ENCODE data around the gene TTBK1.

The TTBK1 gene

DNA sequence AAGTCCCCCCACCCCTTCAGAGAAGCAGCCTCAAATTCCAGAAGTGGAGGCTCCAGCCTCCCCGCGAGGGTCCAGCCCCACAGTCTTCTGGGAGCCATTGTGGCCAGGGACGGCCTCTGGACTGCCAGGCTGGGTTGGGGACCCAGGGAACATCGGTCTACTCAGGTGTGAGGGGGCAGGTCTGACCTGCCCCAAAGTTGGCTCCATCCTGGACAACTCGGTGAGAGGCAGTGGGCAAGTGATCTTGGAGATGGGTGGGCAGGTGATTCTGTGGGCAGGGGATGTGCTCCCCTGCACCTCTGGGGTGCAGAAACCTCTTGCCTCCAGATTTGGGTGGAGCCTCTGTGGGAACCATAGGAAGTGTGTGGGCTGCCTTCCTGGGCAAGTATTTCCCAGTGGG is 42.6 kb downstream of the TTBK1 start:
- no peak for DNase-seq (ENCODE audit: low read depth in 1 of 2, low spot score in 1 of 2)

DNA sequence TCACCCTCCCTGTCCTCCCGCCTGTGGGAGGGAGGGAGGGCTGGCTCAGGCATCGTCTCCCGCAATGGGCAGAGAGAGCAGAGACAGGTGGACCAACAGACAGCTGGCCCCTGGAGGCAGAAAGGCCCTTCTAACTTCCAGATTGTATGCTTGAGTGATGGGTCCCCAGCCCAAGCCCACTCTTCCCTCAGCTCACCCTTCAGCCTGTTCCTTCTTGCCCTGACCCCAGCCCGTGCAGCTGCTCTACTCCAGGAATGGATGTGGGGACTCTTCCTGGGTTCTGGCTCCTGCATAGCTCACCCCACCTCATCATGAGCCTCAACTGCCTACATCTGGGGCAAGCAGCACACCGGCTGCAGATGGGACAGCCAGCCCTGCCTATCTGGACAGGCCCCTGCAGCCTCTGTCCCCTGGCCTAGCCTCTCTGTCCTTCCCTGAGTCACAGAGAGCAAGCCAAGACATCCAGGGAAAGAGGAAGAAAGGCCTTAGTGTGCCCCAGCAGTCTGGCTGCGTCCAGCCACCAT is 43.2 kb downstream of the TTBK1 start:
- DNase-seq (ENCODE audit: low read depth in 1 of 2, low spot score in 1 of 2), result no peak

DNA sequence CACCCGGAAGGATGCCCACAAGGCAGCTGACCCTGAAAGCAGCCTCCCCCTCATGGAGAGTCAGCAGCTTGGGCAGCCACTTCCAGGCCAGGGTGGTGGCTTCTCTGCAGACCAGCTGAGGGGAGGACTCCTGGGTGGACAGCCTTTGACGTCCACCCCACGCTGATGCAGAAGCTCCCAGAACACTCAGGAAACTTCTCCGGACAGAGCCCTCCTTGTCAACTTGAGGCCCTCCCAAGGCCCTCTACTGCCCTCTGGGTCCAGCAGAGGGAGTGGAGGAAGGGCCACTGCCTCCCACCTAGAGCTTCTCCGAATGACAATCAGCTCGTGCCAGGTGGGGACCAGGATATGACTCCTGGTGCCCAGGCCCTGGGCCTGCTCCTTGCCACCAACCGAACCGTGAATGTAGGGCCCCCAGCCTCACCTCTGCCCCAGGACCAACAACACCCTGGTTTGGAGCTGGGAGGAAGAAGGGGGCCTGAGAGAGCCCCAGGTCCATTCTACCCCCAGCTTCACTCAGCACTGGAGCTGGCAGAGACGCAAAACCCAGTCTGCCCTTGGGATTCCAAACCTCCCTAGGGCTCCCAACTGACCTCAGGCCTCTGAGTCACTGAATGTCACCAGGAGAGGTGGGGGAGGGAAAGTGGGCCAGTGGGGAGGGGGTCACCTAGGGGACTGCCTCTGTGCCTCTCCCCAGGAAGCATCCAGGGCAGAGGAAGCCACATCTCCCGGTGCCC is 43.9 kb downstream of the TTBK1 start:
- DNase-seq (ENCODE audit: low read depth in 1 of 2, low spot score in 1 of 2), result no peak

DNA sequence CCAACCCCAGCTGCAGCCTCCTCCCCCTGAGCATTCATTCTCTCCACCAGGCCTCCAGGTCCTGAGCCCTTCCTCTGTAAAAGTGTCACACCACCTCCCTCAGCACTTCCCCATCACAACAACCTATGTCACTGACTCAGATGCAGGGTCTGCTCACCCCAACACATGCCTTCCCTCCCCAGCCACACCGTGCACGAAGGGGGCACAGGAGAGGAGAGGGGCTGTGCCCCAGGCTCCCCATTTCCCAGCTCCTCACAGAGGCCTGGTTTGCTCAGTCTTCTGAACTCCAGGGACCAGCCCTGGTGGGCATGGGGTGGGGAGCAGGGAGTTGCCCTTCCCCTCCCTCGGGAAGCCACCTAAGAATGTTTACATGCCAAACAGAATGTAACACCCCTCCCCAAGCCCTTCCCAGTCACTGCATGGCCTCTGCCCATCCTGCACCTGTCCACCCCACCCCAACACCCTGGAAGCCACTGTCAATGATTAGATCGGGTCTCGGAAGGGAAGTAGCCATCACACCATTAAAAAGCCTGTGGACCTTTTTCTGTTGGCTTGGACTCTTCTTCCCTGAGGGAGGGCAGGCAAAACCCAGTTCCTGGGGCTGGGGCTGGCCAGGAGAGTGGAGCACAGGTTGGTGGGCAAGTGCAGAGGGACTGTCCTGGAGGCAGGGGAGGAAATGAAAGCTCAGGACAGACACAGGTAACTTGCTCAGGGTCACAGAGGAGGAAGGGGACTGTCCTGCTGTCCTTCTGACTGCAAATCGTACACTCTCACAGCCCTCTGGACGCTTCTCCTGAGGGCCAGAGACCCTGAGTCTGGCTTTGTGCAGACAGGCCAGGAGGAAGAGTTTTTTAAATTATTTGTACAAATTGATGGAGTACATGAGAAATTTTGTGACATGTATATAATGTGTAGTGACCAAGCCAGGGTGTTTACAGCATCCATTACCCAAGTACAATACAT is 44.7 kb downstream of the TTBK1 start:
- no peak for DNase-seq (ENCODE audit: low read depth in 1 of 2, low spot score in 1 of 2)

DNA sequence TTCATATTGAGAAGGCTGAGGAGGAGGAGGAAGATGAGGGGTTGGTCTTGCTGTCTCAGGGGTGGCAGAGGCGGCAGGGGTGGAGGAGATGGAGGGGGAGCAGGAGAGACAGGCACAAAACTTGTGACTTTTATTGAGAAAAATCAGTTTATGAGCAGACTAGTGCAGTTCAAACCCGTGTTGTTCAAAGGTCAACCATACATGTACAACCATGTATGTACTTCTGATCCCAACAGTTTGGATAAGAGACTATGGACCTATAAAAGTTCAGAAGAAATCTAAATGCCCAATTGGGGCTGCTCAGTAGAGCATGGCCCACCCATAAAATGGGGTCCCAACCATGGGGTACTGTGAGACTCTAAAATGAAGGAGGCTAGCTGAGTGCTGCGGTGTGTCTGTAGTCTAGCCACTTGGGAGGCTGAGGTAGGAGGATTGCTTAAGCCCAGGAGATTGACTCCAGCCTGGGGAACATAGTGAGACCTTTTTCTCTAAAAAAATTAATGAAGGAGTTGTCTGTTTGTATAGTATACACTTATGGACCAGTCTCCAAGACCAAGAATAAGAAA is 47.1 kb downstream of the TTBK1 start:
- no peak for DNase-seq (ENCODE audit: low read depth in 1 of 2, low spot score in 1 of 2)

DNA sequence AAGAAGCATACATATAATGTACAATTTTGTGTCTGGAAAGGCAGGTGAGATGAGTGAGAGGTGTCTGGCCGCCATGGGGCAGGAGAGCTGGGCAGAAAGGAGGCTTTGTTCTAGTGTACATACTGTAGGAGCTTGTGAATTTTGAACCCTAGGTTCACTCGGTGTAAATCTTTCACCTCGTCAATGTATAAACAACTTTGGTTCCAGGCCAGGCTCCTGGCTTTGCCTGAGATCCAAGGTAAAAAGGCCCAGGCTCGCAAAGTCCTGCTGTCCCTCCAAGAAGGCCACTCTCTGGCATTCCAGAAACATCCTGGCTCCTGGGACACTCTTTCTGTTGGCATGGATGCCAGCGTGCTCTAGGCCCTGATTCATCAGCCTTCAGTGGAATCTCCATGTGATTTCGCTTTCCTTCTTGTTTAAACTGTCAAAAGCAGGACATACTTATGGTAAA is 47.6 kb downstream of the TTBK1 start:
- no peak for DNase-seq (ENCODE audit: low read depth in 1 of 2, low spot score in 1 of 2)

DNA sequence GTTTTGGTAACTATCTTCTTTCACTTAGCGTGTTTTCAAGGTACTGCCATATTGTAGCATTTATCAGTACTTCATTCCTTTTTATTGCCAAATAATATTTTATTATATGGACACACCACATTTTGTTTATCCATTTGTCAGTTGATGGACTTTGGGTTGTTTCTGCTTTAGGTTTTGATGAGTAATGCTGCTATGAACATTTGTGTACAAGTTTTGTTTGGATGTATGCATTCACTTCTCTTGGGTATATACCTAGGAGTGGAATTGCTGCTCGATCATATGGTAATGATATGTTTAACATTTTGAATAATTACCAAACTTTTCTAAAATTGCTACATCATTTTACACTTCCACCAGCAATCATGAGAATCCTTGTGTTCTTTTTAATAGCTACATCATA is 48.4 kb downstream of the TTBK1 start:
- DNase-seq (ENCODE audit: low read depth in 1 of 2, low spot score in 1 of 2), result no peak

DNA sequence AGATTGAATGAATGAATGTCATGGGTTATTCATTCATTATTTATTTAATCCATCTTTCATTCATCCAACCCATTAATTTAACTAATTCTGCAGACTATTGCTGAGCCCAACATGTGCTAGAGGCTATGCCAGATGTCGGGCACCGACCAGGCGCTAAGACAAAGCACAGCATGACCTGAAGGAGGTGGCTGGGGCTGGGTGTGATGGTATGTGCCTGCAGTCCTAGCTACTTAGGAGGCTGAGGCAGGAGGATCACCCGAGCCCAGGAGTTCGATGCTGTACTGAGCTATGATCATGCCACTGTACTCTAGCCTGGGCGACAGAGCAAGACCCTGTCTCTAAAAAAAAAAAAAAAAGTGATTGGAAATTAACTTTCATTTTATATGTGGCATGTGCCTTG is 49.1 kb downstream of the TTBK1 start:
- no peak for DNase-seq (ENCODE audit: low read depth in 1 of 2, low spot score in 1 of 2)

DNA sequence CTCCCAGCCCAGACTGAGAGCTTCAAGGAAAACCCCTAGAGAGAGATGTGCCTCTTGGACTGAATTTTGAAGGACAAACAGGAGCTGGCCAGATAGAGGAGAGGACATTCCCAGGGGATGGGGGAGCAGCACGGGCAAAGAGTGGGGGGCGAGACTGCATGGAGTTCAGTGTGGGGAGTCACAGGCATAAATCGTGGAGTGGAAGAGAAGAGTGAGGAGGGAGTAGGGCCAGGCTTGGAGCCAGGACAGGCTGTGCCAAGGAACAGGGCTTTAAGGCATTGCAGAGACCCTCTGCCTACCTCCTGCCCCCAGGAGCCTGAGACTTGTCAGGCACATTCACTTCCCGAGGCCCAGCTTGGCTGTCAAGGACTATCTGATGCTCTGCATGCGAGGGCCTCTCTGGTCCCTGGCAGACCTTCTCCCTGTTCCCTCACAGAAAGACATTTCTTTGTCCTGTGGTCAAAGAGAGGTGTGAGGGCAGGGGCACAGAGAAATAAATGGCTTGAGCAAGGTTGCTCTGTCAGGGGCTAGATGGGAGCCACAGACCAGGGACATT is 49.6 kb downstream of the TTBK1 start:
- DNase-seq (ENCODE audit: low read depth in 1 of 2, low spot score in 1 of 2), result no peak

DNA sequence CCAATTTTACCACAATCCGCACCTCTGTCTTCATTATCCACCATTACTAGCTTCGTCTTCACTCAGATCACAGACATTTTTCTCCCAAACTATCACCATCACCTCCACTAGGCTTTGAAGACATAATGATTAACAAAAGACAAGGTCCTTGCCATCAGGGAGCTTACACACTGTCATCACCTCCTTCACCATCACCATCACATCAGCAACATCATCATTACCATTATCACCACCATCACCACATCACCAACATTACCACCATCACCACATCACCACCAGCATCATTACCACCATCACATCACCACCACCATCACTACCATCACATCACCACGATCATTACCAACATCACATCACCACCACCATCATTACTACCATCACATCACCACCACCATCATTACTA is 50.4 kb downstream of the TTBK1 start:
- DNase-seq (ENCODE audit: low read depth in 1 of 2, low spot score in 1 of 2), result no peak

DNA sequence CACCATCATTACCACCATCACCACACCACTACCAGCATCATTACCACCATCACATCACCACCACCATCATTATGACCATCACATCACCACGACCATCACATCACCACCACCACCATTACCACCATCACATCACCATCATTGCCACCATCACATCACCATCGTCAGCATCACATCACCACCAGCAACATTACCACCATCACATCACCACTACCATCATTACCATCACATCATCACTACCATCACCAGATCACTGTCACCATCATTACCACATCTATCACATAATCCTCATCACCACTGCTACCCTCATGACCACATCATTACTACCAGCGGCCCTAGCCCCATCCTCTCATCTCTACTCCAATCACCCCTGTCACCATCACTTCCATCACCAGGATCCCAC is 51.3 kb downstream of the TTBK1 start:
- no peak for DNase-seq (ENCODE audit: low read depth in 1 of 2, low spot score in 1 of 2)

DNA sequence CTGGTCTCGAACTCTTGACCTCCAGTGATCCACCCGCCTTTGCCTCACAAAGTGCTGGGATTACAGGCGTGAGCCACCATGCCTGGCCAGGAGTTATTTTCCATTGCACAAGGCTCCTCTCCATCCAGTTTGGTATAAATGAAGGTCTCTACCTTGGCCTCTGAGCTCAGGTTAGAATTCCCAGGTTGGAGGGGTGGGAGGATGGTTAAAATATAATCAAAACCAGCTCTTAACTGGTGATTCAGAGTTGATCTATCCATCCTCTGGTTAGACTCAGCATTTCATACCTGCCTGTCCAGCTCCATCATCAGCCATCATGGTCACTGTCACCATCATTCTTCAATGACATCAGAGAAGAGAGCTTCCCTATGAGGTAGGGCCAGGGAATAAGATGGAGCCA is 52.2 kb downstream of the TTBK1 start:
- no peak for DNase-seq (ENCODE audit: low read depth in 1 of 2, low spot score in 1 of 2)

DNA sequence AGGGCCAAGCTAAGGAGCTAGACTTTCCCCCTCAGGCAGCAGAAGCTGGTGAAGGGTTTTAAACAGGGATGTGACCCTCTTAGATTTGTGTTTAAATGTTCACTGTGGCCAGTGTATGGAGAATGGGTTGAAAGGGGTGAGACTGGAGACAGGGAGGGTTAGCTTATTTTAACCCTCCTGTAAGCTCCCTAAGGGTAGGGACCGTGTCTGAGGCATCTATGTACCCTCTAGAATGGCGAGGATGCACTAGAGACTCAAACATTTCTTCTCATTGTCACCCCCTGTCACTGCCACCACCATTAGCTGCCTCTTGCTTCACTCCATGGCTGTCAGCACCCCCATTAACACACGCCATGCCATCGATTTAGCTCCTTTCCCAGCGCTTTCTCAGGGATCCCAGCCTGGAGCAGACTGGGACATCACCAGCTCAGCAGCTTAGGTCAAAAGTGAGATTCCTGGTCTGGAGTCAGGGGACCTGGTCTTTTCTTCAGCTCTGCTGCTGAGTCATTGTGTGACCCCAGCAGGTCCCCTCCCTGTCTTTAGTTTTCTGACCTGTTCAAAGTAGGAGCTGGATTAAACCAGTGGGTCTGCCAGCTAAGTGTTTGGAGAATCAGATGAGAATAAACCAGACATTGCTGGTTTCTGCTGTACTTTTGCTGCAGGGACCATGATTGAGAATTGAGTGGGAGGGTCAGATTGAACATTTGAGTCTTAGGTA is 53.7 kb downstream of the TTBK1 start:
- no peak for DNase-seq (ENCODE audit: low read depth in 1 of 2, low spot score in 1 of 2)

DNA sequence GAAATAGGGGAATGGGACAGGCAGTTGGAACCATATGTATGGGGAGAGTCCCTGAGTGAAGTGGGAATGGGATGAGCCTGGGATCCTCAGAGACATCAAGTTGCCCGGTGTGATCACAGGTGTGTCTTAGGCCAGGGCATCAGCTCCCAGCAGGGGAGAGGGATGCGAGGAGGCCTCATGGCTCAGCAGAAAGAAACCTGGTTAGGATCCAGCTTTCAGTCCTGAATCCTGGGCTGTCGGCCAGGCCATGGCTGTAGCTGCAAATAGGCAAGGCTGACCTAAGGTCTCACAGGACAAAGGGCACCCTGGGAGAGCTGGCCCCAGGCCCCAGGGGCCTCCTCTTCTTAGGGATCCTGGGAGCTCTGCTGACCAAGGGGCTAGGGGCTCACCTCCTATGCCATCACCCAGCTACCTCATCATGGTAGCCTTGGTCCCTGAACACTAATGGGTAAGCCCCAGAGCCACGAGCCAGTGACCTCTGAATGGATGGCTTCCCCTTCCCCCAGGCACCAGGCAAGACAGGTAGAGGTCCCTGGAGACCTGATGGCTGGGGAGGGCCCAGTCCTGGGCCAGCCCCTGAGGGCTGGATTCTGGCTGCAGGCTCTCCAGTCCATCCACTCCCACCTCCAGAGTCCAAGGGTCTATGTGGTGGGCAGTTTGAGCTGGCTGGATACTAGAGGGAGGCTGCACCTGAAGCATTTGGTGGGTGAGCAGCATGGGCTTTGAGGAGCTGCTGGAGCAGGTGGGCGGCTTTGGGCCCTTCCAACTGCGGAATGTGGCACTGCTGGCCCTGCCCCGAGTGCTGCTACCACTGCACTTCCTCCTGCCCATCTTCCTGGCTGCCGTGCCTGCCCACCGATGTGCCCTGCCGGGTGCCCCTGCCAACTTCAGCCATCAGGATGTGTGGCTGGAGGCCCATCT is 54.6 kb downstream of the TTBK1 start, which contains the start of gene SLC22A7:
Gene SLC22A7 (plus strand): TSS at position 617 of the 921 bp plus-strand sequence. CDS start 99 bp downstream, at position 716.
- DNase-seq (ENCODE audit: low read depth in 1 of 2, low spot score in 1 of 2), result no peak

DNA sequence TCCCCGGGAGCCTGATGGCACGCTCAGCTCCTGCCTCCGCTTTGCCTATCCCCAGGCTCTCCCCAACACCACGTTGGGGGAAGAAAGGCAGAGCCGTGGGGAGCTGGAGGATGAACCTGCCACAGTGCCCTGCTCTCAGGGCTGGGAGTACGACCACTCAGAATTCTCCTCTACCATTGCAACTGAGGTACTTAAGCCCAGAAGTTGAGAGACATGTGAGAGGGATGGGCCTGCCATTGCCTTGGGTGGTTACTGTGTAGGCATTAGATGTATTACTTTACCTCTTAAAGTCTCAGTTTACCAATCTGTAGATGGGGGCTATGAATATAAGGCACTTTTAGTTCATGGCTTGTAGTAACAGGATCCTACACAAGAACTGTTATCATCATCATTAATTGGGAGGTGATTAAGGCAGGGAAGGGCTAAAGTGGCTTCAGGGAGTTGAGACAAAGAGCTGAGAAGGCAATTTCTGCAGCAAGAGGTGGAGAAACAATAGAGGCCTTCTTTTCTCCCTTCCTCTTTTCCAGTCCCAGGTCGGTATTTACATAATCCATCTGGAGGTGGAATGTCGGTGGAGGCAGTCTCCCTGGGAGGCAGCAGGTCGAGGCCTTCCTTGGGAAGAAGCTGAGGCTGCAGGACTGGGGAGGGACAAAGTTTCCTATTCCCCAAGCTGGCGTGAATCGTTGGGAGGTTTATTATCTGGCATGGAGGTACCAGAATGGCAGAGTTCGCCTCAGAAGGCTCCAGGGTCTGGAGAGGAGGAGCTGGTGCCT is 55.5 kb downstream of the TTBK1 start:
- no peak for DNase-seq (ENCODE audit: low read depth in 1 of 2, low spot score in 1 of 2)

DNA sequence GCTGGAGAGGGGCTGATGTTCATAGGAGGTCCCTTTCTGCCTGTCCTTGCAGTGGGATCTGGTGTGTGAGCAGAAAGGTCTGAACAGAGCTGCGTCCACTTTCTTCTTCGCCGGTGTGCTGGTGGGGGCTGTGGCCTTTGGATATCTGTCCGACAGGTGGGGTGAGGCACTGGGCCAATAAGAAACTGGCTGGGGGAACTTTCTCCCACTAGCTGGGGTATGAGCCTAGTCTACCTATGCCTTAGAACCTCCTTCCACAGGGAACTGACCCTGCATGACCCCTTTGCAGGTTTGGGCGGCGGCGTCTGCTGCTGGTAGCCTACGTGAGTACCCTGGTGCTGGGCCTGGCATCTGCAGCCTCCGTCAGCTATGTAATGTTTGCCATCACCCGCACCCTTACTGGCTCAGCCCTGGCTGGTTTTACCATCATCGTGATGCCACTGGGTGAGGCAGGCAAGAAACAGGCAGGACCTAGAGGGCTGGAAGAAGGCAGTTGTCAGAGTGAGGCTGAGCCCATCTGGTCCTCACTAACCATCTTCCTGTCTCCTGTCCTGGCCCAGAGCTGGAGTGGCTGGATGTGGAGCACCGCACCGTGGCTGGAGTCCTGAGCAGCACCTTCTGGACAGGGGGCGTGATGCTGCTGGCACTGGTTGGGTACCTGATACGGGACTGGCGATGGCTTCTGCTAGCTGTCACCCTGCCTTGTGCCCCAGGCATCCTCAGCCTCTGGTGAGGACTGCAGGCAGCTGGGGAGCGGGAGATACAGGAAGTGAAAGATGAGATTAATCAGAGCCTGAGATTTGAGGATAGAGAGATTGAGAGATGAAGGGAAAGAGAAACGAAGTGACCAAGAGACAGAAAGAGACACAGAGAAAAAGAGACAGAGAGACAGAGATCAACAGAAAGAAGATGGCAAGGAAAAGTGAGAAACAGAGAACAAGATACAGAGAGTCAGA is 56.3 kb downstream of the TTBK1 start:
- no peak for DNase-seq (ENCODE audit: low read depth in 1 of 2, low spot score in 1 of 2)

DNA sequence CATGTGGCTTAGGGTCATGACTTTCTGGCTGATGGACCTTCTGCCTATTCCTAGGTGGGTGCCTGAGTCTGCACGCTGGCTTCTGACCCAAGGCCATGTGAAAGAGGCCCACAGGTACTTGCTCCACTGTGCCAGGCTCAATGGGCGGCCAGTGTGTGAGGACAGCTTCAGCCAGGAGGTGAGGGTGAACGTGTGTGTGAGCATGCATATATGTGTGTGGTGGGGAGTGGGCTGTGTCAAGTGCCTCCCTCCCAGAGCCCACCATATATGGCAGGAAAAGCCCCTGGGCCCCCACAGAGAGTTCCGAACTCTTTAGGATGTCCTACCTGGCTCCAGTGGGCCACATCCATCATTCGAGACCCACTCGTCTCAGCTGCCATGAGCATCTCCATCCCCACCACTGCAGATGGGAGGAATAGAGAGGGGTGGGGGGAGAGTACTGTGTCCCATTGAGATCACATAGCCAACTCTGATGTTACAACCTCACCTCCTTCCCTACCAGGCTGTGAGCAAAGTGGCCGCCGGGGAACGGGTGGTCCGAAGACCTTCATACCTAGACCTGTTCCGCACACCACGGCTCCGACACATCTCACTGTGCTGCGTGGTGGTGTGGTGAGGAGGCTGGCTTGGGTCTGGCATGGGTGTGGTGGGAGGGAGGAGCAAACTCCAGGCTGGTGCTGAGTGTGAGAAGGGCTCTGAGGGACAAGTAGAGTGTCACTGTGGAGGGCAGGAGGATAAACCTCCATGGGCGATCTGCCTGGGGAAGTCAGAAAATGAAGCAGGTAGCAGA is 58.0 kb downstream of the TTBK1 start:
- no peak for DNase-seq (ENCODE audit: low read depth in 1 of 2, low spot score in 1 of 2)
